Psoas muscle (tissue), 8 donors: ENCODE measurements around the gene TBC1D9B. TPM values are rescaled to one million over a fixed set of nuclear protein-coding genes. Genes with fewer than 3 reads are reported as not detected.

ENCODE experiments used
- ATAC-seq, 4 donors: fragments of 200-7000 bp; cut with Tn5 transposase; one replicate each; pipeline ENCODE4 v1.9.1; 2020; ENCODE audit warnings: moderate library complexity in 3 of 4, mild to moderate bottlenecking in 2 of 4
- DNase-seq, 2 donors: peaks; one replicate each; pipeline ENCODE4 v3.0.0-alpha.2; 2020
- H3K27ac ChIP-seq: fragments of 200-600 bp; one replicate; pipeline ENCODE4 v1.8.0; 2022
- H3K27me3 ChIP-seq, 3 donors: fragments of 200-600 bp in 1 of 3; one replicate each; pipeline versions ENCODE4 v1.6.1 to v1.8.0; 2013 to 2022; ENCODE audit warnings: low read length in 2 of 3, mild to moderate bottlenecking in 2 of 3, moderate library complexity in 1 of 3; ENCODE audit not compliant: insufficient read depth in 3 of 3
- H3K36me3 ChIP-seq, 2 donors: fragments of 200-600 bp in 1 of 2; one replicate each; pipeline versions ENCODE4 v1.6.1 to v1.8.0; 2013 to 2022; ENCODE audit warnings: low read depth in 1 of 2, mild to moderate bottlenecking in 1 of 2, moderate library complexity in 1 of 2; ENCODE audit not compliant: insufficient read depth in 1 of 2
- H3K4me1 ChIP-seq: fragments of 200-600 bp; one replicate; pipeline ENCODE4 v1.8.0; 2022
- H3K4me3 ChIP-seq: fragments of 200-600 bp; one replicate; pipeline ENCODE4 v1.8.0; 2022; ENCODE audit warnings: mild to moderate bottlenecking
- H3K9me3 ChIP-seq: fragments of 200-600 bp; one replicate; pipeline ENCODE4 v1.8.0; 2022
- CTCF ChIP-seq: fragments of 200-600 bp; IDR thresholded peaks from one replicate; pipeline ENCODE4 v1.8.0; 2022; ENCODE audit warnings: antibody characterized with exemption
- WGBS, 3 donors: extraction: QIAGEN DNeasy Blood & Tissue Kit; methylation state at CpG; one replicate each; pipeline versions ENCODE4 v1.1.6 to v1.1.7; 2013; 5-methylcytosine and 5-hydroxymethylcytosine counted together
- intact Hi-C, 2 donors: fragments of 100-400 bp; cut with DNase I; formaldehyde crosslinking; loops; one replicate each; pipeline versions ENCODE4 v1.11.0 to v1.14.2; 2022
- polyA plus RNA-seq, 3 donors: library from polyadenylated mRNA; stranded (reverse); fragments of 200-250 nt; gene quantifications; one replicate each; pipeline ENCODE4 v1.2.3, GENCODE V29; 2013
- total RNA-seq, 4 donors: library from RNA; stranded (reverse); fragmentation: NEBNext Ultra II Directional in 2 of 4; extraction: Animal tissue kit (Norgen Biotek cat#: 25700) in 2 of 4; gene quantifications; one replicate each; pipeline versions ENCODE4 v1.2.1 to v1.2.4, GENCODE V29; 2021 to 2023
- donor health status: healthy with polysubstance abuse.
- donor health status: DM: no; HTN: no; CAD: no; lungs with moderate emphysema.
- donor health status: Bipolar disorder and iron deficiency.
- donor health status: healthy.
- donor health status: DM: yes; HTN: yes; CAD: no.
- donor health status: DM: no; HTN: no; CAD: no.
- donor health status: DM: no; HTN: no; CAD: no.
- donor health status: DM: yes; HTN: yes; CAD: no.

The TBC1D9B gene
- total and polyA plus RNA-seq, 7 donors = 30.1 to 50.2 (median 40.2) TPM

DNA sequence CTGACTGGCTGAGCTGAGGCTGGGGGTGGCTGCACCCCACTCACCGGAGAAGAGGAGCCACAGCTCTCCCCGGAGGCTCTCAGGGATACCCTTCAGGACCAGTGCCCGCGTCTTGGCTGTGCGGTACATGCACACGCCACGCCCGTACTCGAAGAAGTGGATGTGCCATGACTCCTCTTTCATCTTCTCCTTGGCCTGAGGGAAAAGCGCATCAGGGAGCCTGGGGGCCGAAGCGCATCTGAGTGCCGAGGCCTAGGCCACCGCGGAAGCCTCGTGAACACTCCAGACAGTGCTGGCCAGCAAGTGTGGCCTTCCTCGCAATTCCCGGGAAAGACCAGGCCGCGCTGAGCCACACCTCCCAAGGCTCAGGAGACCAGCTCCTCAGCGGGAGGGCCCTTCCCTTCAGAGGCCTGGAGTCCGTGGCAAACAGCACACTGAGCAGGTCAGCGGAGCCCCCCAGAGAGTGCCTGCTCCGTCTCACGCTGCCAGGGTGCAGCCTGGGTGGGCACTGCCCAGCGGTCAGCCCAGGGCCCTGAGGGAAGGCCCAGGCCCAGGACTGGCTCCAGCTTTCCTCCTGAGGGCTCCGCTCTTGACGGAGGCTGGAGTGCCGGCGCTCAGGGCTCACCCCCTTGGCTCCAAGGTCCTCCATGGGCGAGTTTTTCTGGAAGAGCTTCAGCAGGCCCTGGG, 28.6 kb downstream of the TBC1D9B start:
- Histone ChIP-seq H3K9me3 (peaks cover 18% of the 10 kb centered on the region), H3K4me3 (no peak overlapping the region), H3K36me3 (peaks cover 5 to 70% of the 10 kb centered on the region in 2 donors), H3K27me3 (no peaks in the 10 kb centered on the region), H3K4me1 (peaks cover 12% of the 10 kb centered on the region), H3K27ac (no peak overlapping the region)
- peak in 1 of 4 donors; percentile 6 for ATAC-seq
- DNase-seq = no peak
- intact Hi-C loops = no loop called here
- TF ChIP-seq CTCF = no peak
- 93 to 95% (median 94%) methylated on average over 31 of the region's 31 CpGs for WGBS, 3 donors

- no peak for DNase-seq
Measured at GRCh38 chr5:179878222-179879002, 29.3 kb downstream of the TBC1D9B start.

GRCh38 chr5:179876610-179876952, 31.1 kb downstream of the TBC1D9B start:
- Histone ChIP-seq H3K4me1 (peaks cover 12% of the 10 kb centered on the region), H3K9me3 (no peaks in the 10 kb centered on the region), H3K36me3 (peaks cover 0 to 75% of the 10 kb centered on the region in 2 donors), H3K27ac (peak overlapping the region; percentile 30), H3K27me3 (no peaks in the 10 kb centered on the region), H3K4me3 (no peak overlapping the region)
- TF ChIP-seq CTCF = no peak
- 81 to 99% (median 82%) methylated on average over 3 of the region's 3 CpGs for whole genome bisulfite sequencing, 3 donors
- intact Hi-C loops = no loop called here
- ATAC-seq (no peak), DNase-seq (no peak)

More at GRCh38 chr5:179878222-179879002, 29.3 kb downstream of the TBC1D9B start:
- Histone ChIP-seq H3K27ac (peak overlapping the region; percentile 55), H3K27me3 (no peaks in the 10 kb centered on the region), H3K4me3 (no peak overlapping the region), H3K36me3 (peaks cover 0 to 70% of the 10 kb centered on the region in 2 donors), H3K4me1 (peaks cover 12% of the 10 kb centered on the region), H3K9me3 (peaks cover 10% of the 10 kb centered on the region)
- 70 to 78% (median 74%) methylated on average over 26 of the region's 26 CpGs for WGBS, 3 donors
- no peak for TF ChIP-seq CTCF
- intact Hi-C loops = no loop called here
- ATAC-seq = peak; percentile 77 to 87 (median 80)

DNA sequence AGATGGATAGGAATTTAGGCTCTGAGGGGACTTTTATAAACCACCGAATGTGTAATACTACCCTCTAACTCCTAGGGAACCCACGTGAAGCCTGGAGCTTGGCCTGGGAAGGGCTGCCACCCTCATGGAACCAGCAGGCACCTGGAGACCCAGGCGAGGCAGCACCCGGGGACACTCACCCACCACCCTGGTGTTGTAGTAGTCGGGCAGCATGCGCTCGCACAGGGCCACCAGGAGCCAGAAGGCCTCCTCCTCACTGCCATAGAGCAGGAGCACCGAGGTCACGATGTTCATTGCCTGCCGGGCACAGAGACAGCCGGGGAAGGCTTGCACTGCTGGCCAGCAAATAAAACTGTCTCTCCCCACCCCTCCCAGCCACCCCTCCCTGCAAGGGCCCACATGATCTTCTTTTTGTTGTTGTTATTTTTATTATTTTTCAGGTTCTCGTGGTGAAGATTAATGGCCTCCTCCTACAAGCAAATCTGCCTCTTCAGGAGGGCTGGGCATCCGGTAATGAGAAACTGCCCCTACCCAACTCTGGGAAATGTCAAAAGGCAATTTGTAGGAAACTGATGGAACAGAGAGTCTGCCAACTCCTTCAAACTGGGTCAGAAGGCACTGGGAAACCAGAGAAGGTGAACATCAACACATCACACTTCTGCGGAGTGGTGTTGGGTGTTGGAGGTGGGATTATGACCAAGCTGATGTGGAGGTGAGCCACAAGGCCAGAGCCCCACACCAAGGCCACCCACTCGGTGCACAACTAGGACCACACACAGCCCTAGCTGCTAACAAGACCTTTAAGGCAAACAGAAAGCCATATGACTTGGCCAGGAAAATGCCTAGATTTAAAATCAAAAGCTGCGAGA, 31.7 kb downstream of the TBC1D9B start:
- no peaks in the 10 kb centered on the region for H3K27me3 ChIP-seq
- no peak for TF ChIP-seq CTCF
- DNase-seq (no peak), ATAC-seq (peak in 2 of 4 donors; percentile 31)
- peak overlapping the region; percentile 30 for H3K27ac ChIP-seq
- intact Hi-C loops = no loop called here
- H3K36me3 ChIP-seq = peaks cover 0 to 81% of the 10 kb centered on the region in 2 donors
- peaks cover 13% of the 10 kb centered on the region for H3K4me1 ChIP-seq
- WGBS, 3 donors = 55 to 92% (median 68%) methylated on average over 16 of the region's 16 CpGs
- H3K4me3 ChIP-seq = no peak overlapping the region
- H3K9me3 ChIP-seq = no peaks in the 10 kb centered on the region
